Measurements from ENCODE around the gene PANK2. TPM values are rescaled to one million over a fixed set of nuclear protein-coding genes. Genes with fewer than 3 reads are reported as not detected.

The PANK2 gene
- total RNA-seq, 1 donor from 2014 or later, result 68.4 TPM

Other genes with a start within 250 kb of the PANK2 start
- not detected in 2 replicates for gene GFRA4, start 226.0 kb upstream of the PANK2 start, total RNA-seq
- 0.10 TPM in 1 of 2 replicates, not detected in the other for gene ADAM33, start 207.4 kb upstream of the PANK2 start, total RNA-seq
- not detected in 2 replicates for gene SIGLEC1, start 176.8 kb upstream of the PANK2 start, total RNA-seq
- gene HSPA12B, start 156.7 kb upstream of the PANK2 start, total RNA-seq, result 0.17 TPM in 1 of 2 replicates, not detected in the other
- 9.9 and 20.0 TPM in 2 replicates for gene ADISSP, start 121.6 kb upstream of the PANK2 start, total RNA-seq
- gene SPEF1, start 107.9 kb upstream of the PANK2 start, total RNA-seq, result 1.2 TPM in 1 of 2 replicates, not detected in the other
- 72.6 and 80.4 TPM in 2 replicates for gene CENPB, start 102.6 kb upstream of the PANK2 start, total RNA-seq
- gene CDC25B, start 93.1 kb upstream of the PANK2 start, total RNA-seq, result 7.3 and 13.0 TPM in 2 replicates
- 20.1 and 21.1 TPM in 2 replicates for gene AP5S1, start 68.8 kb upstream of the PANK2 start, total RNA-seq
- 18.9 and 50.9 TPM in 2 replicates for gene MAVS, start 42.6 kb upstream of the PANK2 start, total RNA-seq
- 2.1 and 7.3 TPM in 2 replicates for gene RNF24, start 126.2 kb downstream of the PANK2 start, total RNA-seq

Data from renal cortical epithelial cell (primary cell).